A549 (cell line): ENCODE data around the gene DNAJC28.

Experiments
- CTCF ChIP-seq: fragments of >200 bp; sonication (Bioruptor Twin); formaldehyde crosslinking; IDR thresholded peaks from 3 replicates; pipeline ENCODE4 v1.5.1; 2016
- KDM5A ChIP-seq: fragments of 200-600 bp; sonication (generic); IDR thresholded peaks from 2 replicates; pipeline ENCODE4 v1.6.1; 2016; ENCODE audit warnings: antibody characterized with exemption, mild to moderate bottlenecking
- RAD21 ChIP-seq, 2 experiments: fragments of >200 bp in 1 of 2; sonication (Bioruptor Twin) in 1 of 2; formaldehyde crosslinking in 1 of 2; IDR thresholded peaks in 1 of 2; conservative IDR thresholded peaks in 1 of 2; 2 replicates in 1 of 2; 3 replicates in 1 of 2; pipeline ENCODE4 v1.6.1; 2012 to 2018; ENCODE audit warnings: inconsistent platforms in 1 of 2
- SMC3 ChIP-seq: fragments of >200 bp; sonication (Bioruptor Twin); formaldehyde crosslinking; IDR thresholded peaks from 3 replicates; pipeline ENCODE4 v1.6.1; 2018; ENCODE audit warnings: inconsistent platforms
- TF ChIP-seq, protein P1 (sequence below): IDR thresholded peaks from 2 replicates; pipeline ENCODE4 v1.6.1; 2012

DNA sequence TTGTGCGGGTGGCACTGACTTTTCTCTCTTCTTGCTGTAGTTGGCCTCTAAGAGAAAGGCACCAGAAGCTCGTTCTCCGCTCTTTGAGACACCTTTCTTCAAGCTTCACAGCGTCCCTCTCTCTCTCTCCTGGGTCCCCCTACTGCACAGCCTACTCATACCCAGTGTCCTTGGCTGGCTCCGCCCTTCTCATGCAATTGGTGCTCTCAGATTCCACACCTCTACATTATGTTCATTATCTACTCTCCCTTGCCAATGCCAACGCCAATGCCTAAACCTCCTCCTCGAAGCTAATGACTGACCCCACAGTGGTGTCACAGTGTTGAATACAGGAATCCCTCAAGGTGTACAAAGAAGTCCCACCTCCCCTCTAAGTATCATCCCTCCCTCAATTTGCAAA is 4.8 kb upstream of the DNAJC28 start:
- TF ChIP-seq RAD21 (conservative IDR thresholded peaks at IDR 0.05 in 1 of 2, IDR thresholded peaks at IDR 0.05 in 1 of 2) (no peak), CTCF (no peak), KDM5A (no peak), SMC3 (no peak)
- TF ChIP-seq, protein P1, sequence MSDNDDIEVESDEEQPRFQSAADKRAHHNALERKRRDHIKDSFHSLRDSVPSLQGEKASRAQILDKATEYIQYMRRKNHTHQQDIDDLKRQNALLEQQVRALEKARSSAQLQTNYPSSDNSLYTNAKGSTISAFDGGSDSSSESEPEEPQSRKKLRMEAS: no peak
